Endodermal cell (in vitro differentiated cells): ENCODE results near the gene MED22. TPM values are rescaled to one million over a fixed set of nuclear protein-coding genes. Genes with fewer than 3 reads are reported as not detected.

Source experiments
- DNase-seq: peaks from one replicate; pipeline ENCODE4 v3.0.0-alpha.2; 2017
- H3K27ac ChIP-seq: 2 replicates; pipeline ENCODE4 v1.5.1; 2013; ENCODE audit warnings: mild to moderate bottlenecking, low read depth, low read length, moderate library complexity
- H3K27me3 ChIP-seq: 2 replicates; pipeline ENCODE4 v1.6.1; 2013; ENCODE audit warnings: mild to moderate bottlenecking, low read length, moderate library complexity; ENCODE audit not compliant: insufficient read depth, control insufficient read depth, poor library complexity, severe bottlenecking
- H3K36me3 ChIP-seq: 2 replicates; pipeline ENCODE4 v1.7.0; 2013; ENCODE audit warnings: mild to moderate bottlenecking, low read length, moderate library complexity; ENCODE audit not compliant: control insufficient read depth, insufficient read depth
- H3K4me1 ChIP-seq: one replicate; pipeline ENCODE4 v1.7.0; 2013; ENCODE audit warnings: low read length; ENCODE audit not compliant: control insufficient read depth, insufficient read depth
- H3K4me3 ChIP-seq: 2 replicates; pipeline ENCODE4 v1.5.1; 2013; ENCODE audit warnings: mild to moderate bottlenecking, low read length, moderate library complexity
- H3K9ac ChIP-seq: 2 replicates; pipeline ENCODE4 v1.6.1; 2013; ENCODE audit warnings: mild to moderate bottlenecking, low read length, moderate library complexity; ENCODE audit not compliant: poor library complexity, severe bottlenecking; ENCODE audit errors: extremely low read depth
- H3K9me3 ChIP-seq: 2 replicates; pipeline ENCODE4 v1.6.1; 2013; ENCODE audit warnings: mild to moderate bottlenecking, low read length, moderate library complexity; ENCODE audit not compliant: control insufficient read depth
- H3K27ac Mint-ChIP-seq: 2 replicates; pipeline ENCODE4 v1.8.0; 2020; ENCODE audit warnings: mixed read lengths
- H3K27me3 Mint-ChIP-seq: 2 replicates; pipeline ENCODE4 v1.8.0; 2021; ENCODE audit warnings: mild to moderate bottlenecking, mixed read lengths; ENCODE audit not compliant: insufficient read depth
- H3K36me3 Mint-ChIP-seq: 2 replicates; pipeline ENCODE4 v1.8.0; 2020; ENCODE audit warnings: low read depth, mixed read lengths
- H3K4me1 Mint-ChIP-seq: 2 replicates; pipeline ENCODE4 v1.8.0; 2020; ENCODE audit warnings: mixed read lengths
- H3K4me3 Mint-ChIP-seq: 2 replicates; pipeline ENCODE4 v1.8.0; 2020; ENCODE audit warnings: mild to moderate bottlenecking, moderate library complexity, mixed read lengths
- H3K9me3 Mint-ChIP-seq: 2 replicates; pipeline ENCODE4 v1.8.0; 2020; ENCODE audit warnings: mild to moderate bottlenecking, mixed read lengths
- WGBS, 2 experiments: methylation state at CpG; one replicate each; pipeline versions ENCODE4 v1.1.5 to v1.1.7; 2013; ENCODE audit warnings: missing lambda C conversion rate in 2 of 2, mixed read lengths in 1 of 2; ENCODE audit not compliant: insufficient coverage in 1 of 2, insufficient read length in 1 of 2; 5-methylcytosine and 5-hydroxymethylcytosine counted together
- total RNA-seq, 2 donors: library from RNA; stranded (reverse); fragmentation: NEBNext Ultra II Directional in 1 of 2; extraction: Animal tissue kit (Norgen Biotek cat#: 25700) in 1 of 2; gene quantifications; 2 replicates in 1 of 2; 3 replicates in 1 of 2; pipeline ENCODE4 v1.2.1, GENCODE V29; 2021
- TF ChIP-seq, protein P1 (sequence below): fragments of 200-600 bp; sonication (generic); conservative IDR thresholded peaks from 2 replicates; pipeline ENCODE4 v1.5.0; 2021; ENCODE audit warnings: antibody characterized with exemption, mild to moderate bottlenecking

MED22 gene
- total RNA-seq, 2 donors from 2014 or later, result 54.6 to 57.3 TPM

DNA sequence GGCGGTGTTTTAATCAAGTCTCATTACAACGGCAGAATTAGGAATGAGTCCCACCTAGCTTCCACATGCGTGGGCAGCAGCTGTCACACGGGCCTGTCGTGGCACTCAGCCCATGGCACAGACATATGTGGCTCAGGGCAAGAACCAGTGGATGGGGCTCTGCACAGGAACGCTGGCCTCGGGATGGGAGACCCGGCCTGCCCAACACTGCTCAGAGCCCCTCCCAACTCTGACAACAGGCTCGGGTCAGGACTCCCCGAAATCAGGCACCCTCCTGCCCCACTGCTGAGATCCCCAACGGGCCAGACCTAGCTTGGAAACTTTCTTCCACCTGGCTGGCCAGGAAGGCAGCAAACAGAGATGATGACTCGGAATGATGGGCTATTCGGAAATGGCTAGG lies 7.0 kb downstream of the MED22 start:
- H3K27ac ChIP-seq, result no peak overlapping the region
- Mint-ChIP-seq H3K4me1 (peaks cover 2% of the 10 kb centered on the region), H3K27ac (no peak overlapping the region), H3K4me3 (no peak overlapping the region), H3K36me3 (peaks cover 68% of the 10 kb centered on the region), H3K9me3 (no peaks in the 10 kb centered on the region), H3K27me3 (no peaks in the 10 kb centered on the region)
- no peaks in the 10 kb centered on the region for H3K4me1 ChIP-seq
- no peak overlapping the region for H3K4me3 ChIP-seq
- 86 to 94% methylated on average over 8 to 13 of the region's 13 CpGs for WGBS, 2 experiments
- H3K36me3 ChIP-seq, result peaks cover 61% of the 10 kb centered on the region
- TF ChIP-seq, protein P1, sequence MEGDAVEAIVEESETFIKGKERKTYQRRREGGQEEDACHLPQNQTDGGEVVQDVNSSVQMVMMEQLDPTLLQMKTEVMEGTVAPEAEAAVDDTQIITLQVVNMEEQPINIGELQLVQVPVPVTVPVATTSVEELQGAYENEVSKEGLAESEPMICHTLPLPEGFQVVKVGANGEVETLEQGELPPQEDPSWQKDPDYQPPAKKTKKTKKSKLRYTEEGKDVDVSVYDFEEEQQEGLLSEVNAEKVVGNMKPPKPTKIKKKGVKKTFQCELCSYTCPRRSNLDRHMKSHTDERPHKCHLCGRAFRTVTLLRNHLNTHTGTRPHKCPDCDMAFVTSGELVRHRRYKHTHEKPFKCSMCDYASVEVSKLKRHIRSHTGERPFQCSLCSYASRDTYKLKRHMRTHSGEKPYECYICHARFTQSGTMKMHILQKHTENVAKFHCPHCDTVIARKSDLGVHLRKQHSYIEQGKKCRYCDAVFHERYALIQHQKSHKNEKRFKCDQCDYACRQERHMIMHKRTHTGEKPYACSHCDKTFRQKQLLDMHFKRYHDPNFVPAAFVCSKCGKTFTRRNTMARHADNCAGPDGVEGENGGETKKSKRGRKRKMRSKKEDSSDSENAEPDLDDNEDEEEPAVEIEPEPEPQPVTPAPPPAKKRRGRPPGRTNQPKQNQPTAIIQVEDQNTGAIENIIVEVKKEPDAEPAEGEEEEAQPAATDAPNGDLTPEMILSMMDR, result no peak
- no peak for DNase-seq
- no peaks in the 10 kb centered on the region for H3K27me3 ChIP-seq
- H3K9ac ChIP-seq, result no peak overlapping the region
- H3K9me3 ChIP-seq, result no peaks in the 10 kb centered on the region

- no peak overlapping the region for H3K4me3 Mint-ChIP-seq
- 100% methylated on average over 2 to 3 of the region's 3 CpGs for WGBS, 2 experiments
Observed at GRCh38 chr9:133340256-133340655, 7.7 kb downstream of the MED22 start.

DNA sequence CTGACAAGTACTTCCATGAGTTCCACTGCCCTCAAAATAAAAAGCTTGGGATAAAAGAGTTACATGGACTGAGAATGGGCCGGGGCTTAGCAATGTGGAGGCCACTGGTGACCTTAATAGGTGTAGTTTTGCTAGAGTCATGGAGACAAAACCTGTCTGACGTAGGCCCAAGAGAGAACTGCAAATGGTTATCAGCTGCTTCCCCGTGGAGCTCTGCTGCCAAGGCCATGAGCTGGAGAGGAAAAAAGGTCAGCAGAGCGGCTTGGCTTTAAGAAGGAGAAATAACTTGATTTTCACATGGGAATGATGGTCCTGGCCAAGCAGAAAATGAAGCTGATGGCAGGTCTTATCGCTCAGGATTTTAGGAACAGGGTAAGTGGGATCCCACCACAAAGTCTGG lies 8.3 kb downstream of the MED22 start:
- Histone ChIP-seq H3K27ac (no peak overlapping the region), H3K9ac (no peak overlapping the region), H3K4me1 (peaks cover 4% of the 10 kb centered on the region), H3K9me3 (no peaks in the 10 kb centered on the region), H3K36me3 (peaks cover 52% of the 10 kb centered on the region), H3K4me3 (no peak overlapping the region), H3K27me3 (no peaks in the 10 kb centered on the region)
- no peak for DNase-seq
- Mint-ChIP-seq H3K36me3 (peaks cover 57% of the 10 kb centered on the region), H3K4me3 (no peak overlapping the region), H3K4me1 (peaks cover 6% of the 10 kb centered on the region), H3K27me3 (no peaks in the 10 kb centered on the region), H3K27ac (no peak overlapping the region), H3K9me3 (no peaks in the 10 kb centered on the region)
- 87 to 94% methylated on average over 5 of the region's 5 CpGs for WGBS, 2 experiments
- TF ChIP-seq, protein P1, result no peak

More at GRCh38 chr9:133340256-133340655, 7.7 kb downstream of the MED22 start:
- Mint-ChIP-seq H3K27me3 (no peaks in the 10 kb centered on the region), H3K27ac (no peak overlapping the region), H3K4me1 (peaks cover 4% of the 10 kb centered on the region), H3K36me3 (peaks cover 64% of the 10 kb centered on the region), H3K9me3 (no peaks in the 10 kb centered on the region)
- no peak overlapping the region for H3K9ac ChIP-seq
- H3K4me1 ChIP-seq, result no peaks in the 10 kb centered on the region
- H3K4me3 ChIP-seq, result no peak overlapping the region
- no peaks in the 10 kb centered on the region for H3K27me3 ChIP-seq
- TF ChIP-seq, protein P1, result no peak
- DNase-seq, result no peak
- no peak overlapping the region for H3K27ac ChIP-seq
- peaks cover 54% of the 10 kb centered on the region for H3K36me3 ChIP-seq
- H3K9me3 ChIP-seq, result no peaks in the 10 kb centered on the region
